Ovary (tissue), 9 donors: ENCODE data around the gene HIVEP3. TPM values are rescaled to one million over a fixed set of nuclear protein-coding genes. Genes with fewer than 3 reads are reported as not detected.

ENCODE experiments used
- DNase-seq, 5 donors: peaks; one replicate each; pipeline ENCODE4 v3.0.0-alpha.2; 2019 to 2020
- H3K27ac ChIP-seq, 2 donors: fragments of 200-600 bp; one replicate each; pipeline versions ENCODE4 v1.5.1 to v1.8.0; 2019 to 2022
- H3K27me3 ChIP-seq: fragments of 200-600 bp; one replicate; pipeline ENCODE4 v1.8.0; 2022
- H3K36me3 ChIP-seq: fragments of 200-600 bp; sonication (generic); one replicate; pipeline ENCODE4 v1.5.1; 2019
- H3K4me1 ChIP-seq: one replicate; pipeline ENCODE4 v1.8.1; 2013; ENCODE audit warnings: mild to moderate bottlenecking, moderate library complexity; ENCODE audit not compliant: insufficient read depth
- H3K4me3 ChIP-seq: fragments of 200-600 bp; sonication (generic); one replicate; pipeline ENCODE4 v1.5.1; 2017
- H3K9me3 ChIP-seq, 2 donors: fragments of 200-600 bp in 1 of 2; sonication (generic) in 1 of 2; one replicate each; pipeline versions ENCODE4 v1.5.1 to v1.8.1; 2013 to 2019; ENCODE audit warnings: mild to moderate bottlenecking in 1 of 2, moderate library complexity in 1 of 2
- EP300 ChIP-seq: sonication (generic); formaldehyde crosslinking; IDR thresholded peaks from one replicate; pipeline ENCODE4 v1.6.1; 2017; ENCODE audit warnings: antibody characterized with exemption
- POLR2A ChIP-seq: fragments of 450-650 bp; IDR thresholded peaks from one replicate; pipeline ENCODE4 v1.6.1; 2017; ENCODE audit warnings: antibody characterized with exemption, mild to moderate bottlenecking, moderate library complexity
- WGBS, 3 donors: extraction: QIAGEN DNeasy Blood & Tissue Kit in 1 of 3; methylation state at CpG; one replicate each; pipeline versions ENCODE4 v1.1.5 to v1.1.7; 2013 to 2017; 5-methylcytosine and 5-hydroxymethylcytosine counted together
- intact Hi-C, 4 donors: fragments of 100-400 bp; cut with DNase I; formaldehyde crosslinking; loops; one replicate each; pipeline versions ENCODE4 v1.11.0 to v1.15.1; 2022 to 2023
- polyA plus RNA-seq, 2 donors: library from polyadenylated mRNA; stranded (reverse); fragments of 200-250 nt in 1 of 2; fragments of 350-450 nt in 1 of 2; fragmentation: Illumina TruSeq in 1 of 2; extraction: RNeasy Lipid Tissue Mini Kit (QIAGEN cat#74804) in 1 of 2; gene quantifications; one replicate each; pipeline ENCODE4 v1.2.3, GENCODE V29; 2013 to 2014
- total RNA-seq, 7 donors: library from RNA; depleted of rRNA in 2 of 7; stranded (reverse); fragments of >200 nt in 2 of 7; fragmentation: NEBNext Ultra II Directional in 3 of 7; extraction: Animal tissue kit (Norgen Biotek cat#: 25700) in 3 of 7; gene quantifications; one replicate each; pipeline versions ENCODE4 v1.1.0 to v1.2.4, GENCODE V29; 2016 to 2023
- TF ChIP-seq, protein P1 (sequence below), 3 donors: fragments of 450-650 bp in 2 of 3; fragments of 200-600 bp in 1 of 3; IDR thresholded peaks; one replicate each; pipeline versions ENCODE4 v1.5.1 to v1.8.0; 2016 to 2022; ENCODE audit warnings: antibody characterized with exemption in 3 of 3, mild to moderate bottlenecking in 1 of 3
- donor health status: DM: no; HTN: no; CAD: no; lungs with moderate emphysema.
- donor health status: DM: no; HTN: no; CAD: no.
- donor health status: Bipolar disorder and iron deficiency.
- donor health status: DM: yes; HTN: yes; CAD: no.
- donor health status: DM: no; HTN: no; CAD: no.
- donor health status: DM: yes; HTN: yes; CAD: no.

The HIVEP3 gene
- total and polyA plus RNA-seq, 9 donors: 3.0 to 7.5 (median 5.2) TPM

DNA sequence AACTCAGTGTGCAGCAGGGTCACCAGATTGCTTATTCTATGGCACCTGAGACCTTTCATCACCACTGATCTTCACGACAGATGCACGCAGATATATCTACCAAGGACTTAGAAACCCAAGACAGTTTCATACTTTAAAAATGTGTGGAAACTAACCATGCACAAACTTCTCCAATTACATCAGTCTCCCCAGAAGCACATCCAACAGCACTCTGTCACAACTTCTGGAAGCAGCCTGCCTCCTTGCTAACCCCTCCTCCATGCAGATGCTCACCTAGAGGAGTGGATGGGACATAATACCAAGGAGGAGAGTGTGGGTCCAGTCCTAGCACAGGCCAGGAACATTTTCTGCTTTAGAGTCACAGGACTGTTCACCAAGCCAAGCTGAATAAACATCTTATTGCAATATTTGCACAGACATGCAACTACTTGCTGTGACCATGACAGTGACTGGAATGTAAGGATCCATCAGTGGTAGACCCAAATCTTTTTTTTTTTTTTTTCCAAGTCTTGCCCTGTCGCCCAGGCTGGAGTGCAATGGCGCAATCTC, 69.4 kb downstream of the HIVEP3 start:
- Histone ChIP-seq H3K9me3 (no peaks in the 10 kb centered on the region), H3K36me3 (no peaks in the 10 kb centered on the region), H3K4me3 (no peak overlapping the region), H3K4me1 (no peaks in the 10 kb centered on the region), H3K27me3 (no peaks in the 10 kb centered on the region), H3K27ac (no peak overlapping the region)
- 95 to 97% (median 97%) methylated on average over 4 of the region's 4 CpGs for WGBS, 3 donors
- intact Hi-C loops: no loop called here
- no peak for DNase-seq
- TF ChIP-seq, protein P1, sequence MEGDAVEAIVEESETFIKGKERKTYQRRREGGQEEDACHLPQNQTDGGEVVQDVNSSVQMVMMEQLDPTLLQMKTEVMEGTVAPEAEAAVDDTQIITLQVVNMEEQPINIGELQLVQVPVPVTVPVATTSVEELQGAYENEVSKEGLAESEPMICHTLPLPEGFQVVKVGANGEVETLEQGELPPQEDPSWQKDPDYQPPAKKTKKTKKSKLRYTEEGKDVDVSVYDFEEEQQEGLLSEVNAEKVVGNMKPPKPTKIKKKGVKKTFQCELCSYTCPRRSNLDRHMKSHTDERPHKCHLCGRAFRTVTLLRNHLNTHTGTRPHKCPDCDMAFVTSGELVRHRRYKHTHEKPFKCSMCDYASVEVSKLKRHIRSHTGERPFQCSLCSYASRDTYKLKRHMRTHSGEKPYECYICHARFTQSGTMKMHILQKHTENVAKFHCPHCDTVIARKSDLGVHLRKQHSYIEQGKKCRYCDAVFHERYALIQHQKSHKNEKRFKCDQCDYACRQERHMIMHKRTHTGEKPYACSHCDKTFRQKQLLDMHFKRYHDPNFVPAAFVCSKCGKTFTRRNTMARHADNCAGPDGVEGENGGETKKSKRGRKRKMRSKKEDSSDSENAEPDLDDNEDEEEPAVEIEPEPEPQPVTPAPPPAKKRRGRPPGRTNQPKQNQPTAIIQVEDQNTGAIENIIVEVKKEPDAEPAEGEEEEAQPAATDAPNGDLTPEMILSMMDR (IDR thresholded peaks at IDR 0.05): no peak

DNA sequence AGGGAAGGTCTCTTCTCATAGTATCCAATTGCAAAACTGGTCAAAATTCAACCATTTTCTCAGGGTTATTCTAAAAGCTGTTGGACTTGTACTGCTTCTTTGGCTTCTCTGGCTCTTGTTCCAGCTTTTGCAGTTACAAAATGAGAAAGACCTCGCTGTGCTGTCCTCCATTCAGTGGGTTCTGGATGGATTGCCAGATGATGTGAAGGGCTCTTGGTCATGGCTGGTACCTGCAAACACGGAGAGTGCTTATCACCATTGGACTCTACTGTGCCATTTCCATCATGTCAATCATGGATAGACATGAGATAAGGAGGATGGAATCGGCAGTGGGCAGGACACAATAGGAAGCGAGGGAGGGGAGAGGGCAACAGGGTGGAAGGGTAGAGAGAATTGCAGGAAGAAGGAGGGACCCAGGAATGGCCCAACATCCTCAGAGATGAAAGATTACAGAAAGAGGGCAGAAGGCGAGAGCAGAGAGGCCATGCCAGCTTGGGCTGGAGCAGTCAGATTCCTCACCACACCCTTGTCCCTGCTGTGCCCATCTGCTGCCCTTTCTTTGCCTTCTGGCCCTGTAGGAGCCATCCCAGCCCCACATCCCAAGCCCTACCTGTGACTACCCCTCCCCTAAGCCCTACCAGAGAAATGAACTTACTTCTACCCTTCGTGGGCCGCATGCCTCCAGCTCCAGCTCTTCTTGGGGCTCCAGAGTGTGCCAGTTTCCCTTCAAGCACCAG, 70.3 kb downstream of the HIVEP3 start:
- Histone ChIP-seq H3K36me3 (no peaks in the 10 kb centered on the region), H3K27me3 (no peaks in the 10 kb centered on the region), H3K9me3 (no peaks in the 10 kb centered on the region), H3K27ac (no peak overlapping the region), H3K4me3 (no peak overlapping the region), H3K4me1 (no peaks in the 10 kb centered on the region)
- 90 to 95% (median 93%) methylated on average over 7 of the region's 7 CpGs for WGBS, 3 donors
- no peak for DNase-seq
- intact Hi-C loops: no loop called here
- no peak for TF ChIP-seq POLR2A
- TF ChIP-seq, protein P1 (IDR thresholded peaks at IDR 0.05): no peak
- TF ChIP-seq EP300: no peak

- Histone ChIP-seq H3K4me1 (no peaks in the 10 kb centered on the region), H3K4me3 (no peak overlapping the region), H3K27ac (no peak overlapping the region), H3K27me3 (no peaks in the 10 kb centered on the region), H3K36me3 (no peaks in the 10 kb centered on the region), H3K9me3 (no peaks in the 10 kb centered on the region)
- 75 to 82% (median 81%) methylated on average over 2 of the region's 2 CpGs for WGBS, 3 donors
- no peak for DNase-seq
- TF ChIP-seq EP300: no peak
- TF ChIP-seq, protein P1 (IDR thresholded peaks at IDR 0.05): no peak
- no peak for TF ChIP-seq POLR2A
- intact Hi-C loops: no loop called here
Observed at GRCh38 chr1:41847733-41848132, 71.0 kb downstream of the HIVEP3 start.

DNA sequence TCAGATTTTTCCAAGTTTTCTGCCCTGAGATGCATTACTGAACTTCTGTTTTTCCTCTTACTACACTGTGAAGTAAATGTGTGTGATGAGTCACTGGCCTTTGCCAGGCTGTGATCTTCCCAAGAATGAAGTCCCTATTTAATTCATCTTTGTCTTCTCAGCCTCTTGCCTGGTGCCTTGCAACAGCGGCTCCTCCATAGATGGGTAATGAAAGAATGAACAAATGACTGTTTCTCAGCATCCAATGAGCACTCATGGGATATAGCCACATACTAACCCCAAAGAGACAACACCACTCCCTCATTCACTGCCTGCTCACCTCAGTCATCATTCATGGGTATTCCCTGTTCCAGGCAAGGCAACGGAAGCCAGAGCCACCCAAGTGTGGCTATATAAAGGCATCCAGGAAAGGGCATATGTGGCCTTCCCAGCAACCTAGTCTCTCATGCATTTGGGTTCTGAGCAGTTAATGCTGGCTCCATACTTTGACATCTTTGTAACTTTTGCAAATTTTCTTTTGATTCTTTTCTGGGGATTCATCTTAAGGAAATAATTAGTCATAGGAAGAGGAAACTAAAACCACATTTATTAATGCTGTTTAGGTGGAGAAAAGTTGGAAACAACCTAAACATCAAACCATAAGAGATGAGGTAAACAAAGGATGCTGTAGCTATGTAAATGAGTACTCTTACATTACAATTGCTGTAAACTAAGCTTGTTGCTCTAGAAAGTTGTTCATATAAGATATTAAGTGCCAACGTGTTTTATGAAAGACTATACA, 71.9 kb downstream of the HIVEP3 start:
- 87 to 91% (median 88%) methylated on average over 3 of the region's 3 CpGs for WGBS, 3 donors
- Histone ChIP-seq H3K27ac (no peak overlapping the region), H3K4me1 (no peaks in the 10 kb centered on the region), H3K27me3 (no peaks in the 10 kb centered on the region), H3K36me3 (no peaks in the 10 kb centered on the region), H3K4me3 (no peak overlapping the region), H3K9me3 (no peaks in the 10 kb centered on the region)
- intact Hi-C loops: no loop called here
- TF ChIP-seq POLR2A: no peak
- no peak for TF ChIP-seq EP300
- TF ChIP-seq, protein P1 (IDR thresholded peaks at IDR 0.05): no peak
- DNase-seq: no peak
